HEK293T (cell line): ENCODE data around the gene RAD51B.

ENCODE experiments used
- ARNT ChIP-seq: fragments of 450-650 bp; IDR thresholded peaks from 2 replicates; pipeline ENCODE4 v1.6.1; 2017; ENCODE audit warnings: mild to moderate bottlenecking
- CTBP1 ChIP-seq: fragments of 450-650 bp; IDR thresholded peaks from 2 replicates; pipeline ENCODE4 v1.6.1; 2016; ENCODE audit warnings: borderline replicate concordance
- FOXK2 ChIP-seq: fragments of 450-650 bp; IDR thresholded peaks from 2 replicates; pipeline ENCODE4 v1.6.1; 2016; ENCODE audit warnings: mild to moderate bottlenecking
- FOXM1 ChIP-seq: fragments of 450-650 bp; IDR thresholded peaks from 2 replicates; pipeline ENCODE4 v1.6.1; 2017; ENCODE audit warnings: mild to moderate bottlenecking, borderline replicate concordance
- HDGF ChIP-seq: fragments of 450-650 bp; IDR thresholded peaks from 2 replicates; pipeline ENCODE4 v1.6.1; 2017; ENCODE audit warnings: antibody characterized with exemption, borderline replicate concordance
- L3MBTL2 ChIP-seq: fragments of 450-650 bp; conservative IDR thresholded peaks from 2 replicates; pipeline ENCODE4 v1.6.1; 2016; ENCODE audit warnings: mild to moderate bottlenecking
- SP1 ChIP-seq: fragments of 450-650 bp; IDR thresholded peaks from 2 replicates; pipeline ENCODE4 v1.6.1; 2017
- SUZ12 ChIP-seq: fragments of 450-650 bp; IDR thresholded peaks from 2 replicates; pipeline ENCODE4 v1.6.1; 2016; ENCODE audit warnings: mild to moderate bottlenecking
- TARDBP ChIP-seq: fragments of 450-650 bp; IDR thresholded peaks from 2 replicates; pipeline ENCODE4 v1.6.1; 2016
- ZNF384 ChIP-seq: fragments of 450-650 bp; IDR thresholded peaks from 2 replicates; pipeline ENCODE4 v1.6.1; 2016

GRCh38 chr14:68342216-68342763, 522.7 kb downstream of the RAD51B start:
- TF ChIP-seq HDGF, result no peak
- TF ChIP-seq ZNF384, result no peak
- TF ChIP-seq SP1, result no peak
- no peak for TF ChIP-seq SUZ12
- no peak for TF ChIP-seq TARDBP
- TF ChIP-seq FOXK2, result no peak
- no peak for TF ChIP-seq ARNT
- no peak for TF ChIP-seq CTBP1
- TF ChIP-seq L3MBTL2, result no peak
- TF ChIP-seq FOXM1, result no peak
